Upper lobe of left lung (tissue), 6 donors: ENCODE results near the gene ARID4B. TPM values are rescaled to one million over a fixed set of nuclear protein-coding genes. Genes with fewer than 3 reads are reported as not detected.
"Not testable (repeated sequence)": the region's sequence is repeated elsewhere in the genome, so short reads cannot be mapped to it uniquely, and the experiment has no call there.

ENCODE experiments used
- ATAC-seq, 2 donors: fragments of 200-7000 bp; cut with Tn5 transposase; one replicate each; pipeline ENCODE4 v1.9.1; 2022; ENCODE audit warnings: mild to moderate bottlenecking in 2 of 2, moderate library complexity in 2 of 2; ENCODE audit not compliant: low FRiP score in 2 of 2
- DNase-seq, 2 donors: peaks; one replicate each; pipeline ENCODE4 v3.0.0-alpha.2; 2019 to 2020
- H3K27ac ChIP-seq, 4 donors: fragments of 200-600 bp; sonication (generic); one replicate each; pipeline ENCODE4 v1.5.1; 2016 to 2019
- H3K27me3 ChIP-seq, 4 donors: fragments of 200-600 bp; sonication (generic); one replicate each; pipeline ENCODE4 v1.5.1; 2017 to 2019
- H3K36me3 ChIP-seq, 4 donors: fragments of 200-600 bp; sonication (generic); one replicate each; pipeline ENCODE4 v1.5.1; 2016 to 2019
- H3K4me1 ChIP-seq, 4 donors: fragments of 200-600 bp; sonication (generic); one replicate each; pipeline ENCODE4 v1.5.1; 2018 to 2019
- H3K4me3 ChIP-seq, 4 donors: fragments of 200-600 bp; sonication (generic); one replicate each; pipeline ENCODE4 v1.5.1; 2017 to 2019; ENCODE audit warnings: mild to moderate bottlenecking in 2 of 4, moderate library complexity in 1 of 4
- H3K9me3 ChIP-seq, 4 donors: fragments of 200-600 bp; sonication (generic); one replicate each; pipeline ENCODE4 v1.5.1; 2018 to 2019
- EP300 ChIP-seq, 4 donors: sonication (generic); formaldehyde crosslinking; IDR thresholded peaks; one replicate each; pipeline ENCODE4 v1.5.1; 2017; ENCODE audit warnings: antibody characterized with exemption in 4 of 4, control low read depth in 2 of 4
- POLR2A ChIP-seq, 4 donors: fragments of 450-650 bp; IDR thresholded peaks; one replicate each; pipeline ENCODE4 v1.5.1; 2016 to 2017; ENCODE audit warnings: antibody characterized with exemption in 4 of 4, mild to moderate bottlenecking in 2 of 4
- POLR2AphosphoS5 ChIP-seq, 2 donors: sonication (generic); formaldehyde crosslinking; IDR thresholded peaks; one replicate each; pipeline ENCODE4 v1.5.1; 2017; ENCODE audit warnings: antibody characterized with exemption in 2 of 2
- WGBS, 2 donors: methylation state at CpG; one replicate each; pipeline ENCODE4 v1.1.5; 2017 to 2018; 5-methylcytosine and 5-hydroxymethylcytosine counted together
- total RNA-seq, 6 donors: library from RNA; depleted of rRNA in 4 of 6; stranded (reverse); fragments of >200 nt in 4 of 6; gene quantifications; one replicate each; pipeline versions ENCODE4 v1.1.0 to v1.2.1, GENCODE V29; 2016 to 2021
- TF ChIP-seq, protein P1 (sequence below), 6 experiments: fragments of 450-650 bp in 4 of 6; fragments of 200-600 bp in 2 of 6; sonication (generic) in 2 of 6; IDR thresholded peaks; one replicate each; pipeline ENCODE4 v1.5.1; 2016 to 2019; ENCODE audit warnings: antibody characterized with exemption in 6 of 6
- donor health status: DM: no; HTN: no; CAD: no; lungs with moderate emphysema.
- donor health status: DM: no; HTN: yes; CAD: no; lungs with severe emphysema.

Gene ARID4B
- total RNA-seq, 6 donors from 2014 or later = 31.1 to 90.1 (median 51.3) TPM

DNA sequence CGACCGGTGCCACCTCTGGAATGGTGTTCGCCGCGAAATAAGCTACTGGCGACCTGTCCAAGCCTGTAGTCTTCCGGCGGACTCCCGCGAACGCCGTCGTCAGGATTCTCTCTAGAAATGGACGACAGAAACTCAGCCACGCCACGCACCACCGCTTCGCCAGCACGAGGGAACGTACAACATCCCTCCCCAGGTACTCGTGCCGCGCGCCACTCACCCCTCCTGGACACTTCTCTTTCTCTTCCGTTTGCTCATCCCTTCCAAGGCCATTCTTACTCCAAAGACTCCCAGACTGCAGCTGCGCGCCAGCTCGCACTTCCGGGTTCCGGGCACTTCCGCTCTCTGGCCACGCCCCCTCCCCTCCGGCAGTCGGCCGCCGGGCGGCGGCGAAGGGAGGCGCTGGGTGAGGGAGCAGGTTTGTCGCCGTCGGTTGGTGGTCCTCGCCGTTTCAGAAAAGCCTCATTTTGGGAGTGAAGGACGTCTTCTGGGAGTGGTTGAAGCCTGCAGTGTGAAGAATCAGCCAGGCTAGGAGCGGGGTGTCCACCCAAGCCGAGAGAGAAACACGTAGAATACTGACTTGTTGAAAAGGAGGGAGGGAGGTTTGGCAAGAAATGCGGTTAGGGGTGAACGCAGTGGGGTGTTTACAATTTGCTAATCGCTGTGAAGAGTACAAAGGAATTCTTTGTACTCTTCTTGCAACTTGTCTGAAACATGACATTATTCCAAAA, 166.9 kb downstream of the ARID4B start, which contains the start of gene RBM34:
Gene RBM34, minus strand, starts transcription at position 294 of the 728 bp plus-strand sequence. Its CDS starts 24 bp downstream, at position 270.
- peak within 1 kb of the TSS; percentile 58 to 90 (median 72) for H3K4me3 ChIP-seq
- H3K27me3 ChIP-seq = no peaks in the 10 kb centered on the region
- peak within 1 kb of the TSS; percentile 90 to 95 (median 94) for H3K27ac ChIP-seq
- H3K9me3 ChIP-seq = no peaks in the 10 kb centered on the region
- peak; percentile 93 to 98 for DNase-seq
- peaks cover 0 to 29% (median 11%) of the 10 kb centered on the region in 4 donors for H3K36me3 ChIP-seq
- ATAC-seq = peak; percentile 98 to 99
- WGBS, 2 donors = 0% methylated on average over 32 to 47 of the region's 52 CpGs
- peaks cover 14 to 30% (median 15%) of the 10 kb centered on the region in 4 donors for H3K4me1 ChIP-seq
- TF ChIP-seq POLR2A (IDR thresholded peaks at IDR 0.05) = peak; percentile 74 to 100 (median 96)
- TF ChIP-seq EP300 (IDR thresholded peaks at IDR 0.05) = peak in 1 of 4 donors; percentile 22
- TF ChIP-seq POLR2AphosphoS5 (IDR thresholded peaks at IDR 0.05) = peak; percentile 95 to 98
- TF ChIP-seq, protein P1, sequence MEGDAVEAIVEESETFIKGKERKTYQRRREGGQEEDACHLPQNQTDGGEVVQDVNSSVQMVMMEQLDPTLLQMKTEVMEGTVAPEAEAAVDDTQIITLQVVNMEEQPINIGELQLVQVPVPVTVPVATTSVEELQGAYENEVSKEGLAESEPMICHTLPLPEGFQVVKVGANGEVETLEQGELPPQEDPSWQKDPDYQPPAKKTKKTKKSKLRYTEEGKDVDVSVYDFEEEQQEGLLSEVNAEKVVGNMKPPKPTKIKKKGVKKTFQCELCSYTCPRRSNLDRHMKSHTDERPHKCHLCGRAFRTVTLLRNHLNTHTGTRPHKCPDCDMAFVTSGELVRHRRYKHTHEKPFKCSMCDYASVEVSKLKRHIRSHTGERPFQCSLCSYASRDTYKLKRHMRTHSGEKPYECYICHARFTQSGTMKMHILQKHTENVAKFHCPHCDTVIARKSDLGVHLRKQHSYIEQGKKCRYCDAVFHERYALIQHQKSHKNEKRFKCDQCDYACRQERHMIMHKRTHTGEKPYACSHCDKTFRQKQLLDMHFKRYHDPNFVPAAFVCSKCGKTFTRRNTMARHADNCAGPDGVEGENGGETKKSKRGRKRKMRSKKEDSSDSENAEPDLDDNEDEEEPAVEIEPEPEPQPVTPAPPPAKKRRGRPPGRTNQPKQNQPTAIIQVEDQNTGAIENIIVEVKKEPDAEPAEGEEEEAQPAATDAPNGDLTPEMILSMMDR (IDR thresholded peaks at IDR 0.05) = peak; percentile 17 to 62 (median 39)

DNA sequence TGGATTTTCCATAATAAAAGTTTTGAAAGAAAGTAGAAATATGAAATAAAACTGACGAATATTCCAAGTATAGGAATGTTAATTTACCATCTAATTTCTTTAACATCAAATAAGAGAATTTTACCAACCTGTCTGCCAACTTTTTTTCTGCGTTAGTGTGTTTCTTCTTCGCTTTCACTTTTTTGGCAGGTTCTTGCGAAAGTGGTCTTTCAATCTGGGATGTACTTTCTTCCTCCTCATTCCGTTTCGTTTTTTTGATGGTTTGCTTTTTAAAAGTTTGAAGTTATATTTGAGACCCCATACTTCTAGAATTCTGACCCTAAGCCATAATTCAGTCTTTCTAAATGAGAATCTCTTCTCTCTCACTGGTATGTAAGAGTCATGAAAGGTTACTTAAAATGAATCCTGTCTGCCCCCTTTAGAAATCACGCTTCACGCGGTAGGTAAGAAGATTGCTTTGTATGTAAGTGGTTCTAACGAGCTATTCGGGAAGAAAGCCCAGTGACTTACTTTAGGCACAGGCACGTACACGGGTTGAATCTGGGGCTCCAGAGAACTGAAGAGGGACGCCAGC, 167.5 kb downstream of the ARID4B start:
- H3K27ac ChIP-seq = peak overlapping the region; percentile 90 to 95 (median 94)
- 5 to 8% methylated on average over 14 of the region's 14 CpGs for WGBS, 2 donors
- DNase-seq = no peak
- no peaks in the 10 kb centered on the region for H3K27me3 ChIP-seq
- ATAC-seq = peak in 1 of 2 donors; percentile 53
- peaks cover 0 to 25% (median 11%) of the 10 kb centered on the region in 4 donors for H3K36me3 ChIP-seq
- H3K4me3 ChIP-seq = peak overlapping the region; percentile 58 to 90 (median 72)
- H3K4me1 ChIP-seq = peaks cover 14 to 30% (median 15%) of the 10 kb centered on the region in 4 donors
- no peaks in the 10 kb centered on the region for H3K9me3 ChIP-seq
- no peak for TF ChIP-seq EP300 (IDR thresholded peaks at IDR 0.05)
- no peak for TF ChIP-seq POLR2A (IDR thresholded peaks at IDR 0.05)
- TF ChIP-seq, protein P1 (IDR thresholded peaks at IDR 0.05) = no peak
- TF ChIP-seq POLR2AphosphoS5 (IDR thresholded peaks at IDR 0.05) = no peak

DNA sequence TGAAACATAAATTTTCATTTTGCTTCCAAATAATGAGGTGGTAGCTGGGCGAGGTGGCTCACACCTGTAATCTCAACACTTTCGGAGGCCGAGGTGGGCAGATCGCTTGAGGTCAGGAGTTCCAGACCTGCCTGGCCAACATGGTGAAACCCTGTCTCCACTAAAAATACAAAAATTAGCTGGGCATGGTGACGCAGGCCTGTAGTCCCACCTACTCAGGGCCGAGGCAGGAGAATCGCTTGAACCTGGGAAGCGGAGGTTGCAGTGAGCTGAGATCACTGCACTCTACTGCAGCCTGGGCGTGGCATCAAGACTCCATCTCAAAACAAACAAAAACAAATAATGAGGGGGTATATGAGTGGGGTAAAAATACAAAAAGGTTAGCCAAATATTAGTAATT, 168.0 kb downstream of the ARID4B start:
- Histone ChIP-seq H3K4me3 (peak overlapping the region in 2 of 4 donors; percentile 81 to 90), H3K36me3 (peaks cover 0 to 24% (median 11%) of the 10 kb centered on the region in 4 donors), H3K27ac (peak overlapping the region in 3 of 4 donors; percentile 90 to 95 (median 94)), H3K4me1 (peaks cover 14 to 30% (median 15%) of the 10 kb centered on the region in 4 donors)
- H3K27me3 ChIP-seq, DNase-seq, ATAC-seq, H3K9me3 ChIP-seq: not testable (repeated sequence)
- 86 to 88% methylated on average over 9 of the region's 9 CpGs for WGBS, 2 donors

DNA sequence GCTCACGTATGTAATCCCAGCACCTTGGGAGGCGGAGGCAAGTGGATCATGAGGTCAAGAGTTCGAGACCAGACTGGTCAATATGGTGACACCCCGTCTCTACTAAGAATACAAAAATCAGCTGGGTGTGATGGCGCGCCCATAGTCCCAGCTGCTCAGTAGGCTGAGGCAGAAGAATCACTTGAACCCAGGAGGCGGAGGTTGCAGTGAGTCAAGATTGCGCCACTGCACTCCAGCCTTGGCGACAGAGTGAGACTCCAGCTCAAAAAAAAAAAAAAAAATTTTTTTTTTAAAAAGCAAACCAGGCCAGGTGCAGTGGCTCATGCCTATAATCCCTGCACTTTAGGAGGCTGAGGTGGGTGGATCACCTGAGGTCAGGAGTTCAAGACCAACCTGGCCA, 168.7 kb downstream of the ARID4B start:
- not testable (repeated sequence) for DNase-seq, H3K9me3 ChIP-seq, H3K4me3 ChIP-seq, H3K27ac ChIP-seq, H3K27me3 ChIP-seq, ATAC-seq
- H3K4me1 ChIP-seq = peaks cover 14 to 30% (median 15%) of the 10 kb centered on the region in 4 donors
- 89 to 94% methylated on average over 9 of the region's 9 CpGs for WGBS, 2 donors
- peaks cover 0 to 30% (median 13%) of the 10 kb centered on the region in 4 donors for H3K36me3 ChIP-seq

DNA sequence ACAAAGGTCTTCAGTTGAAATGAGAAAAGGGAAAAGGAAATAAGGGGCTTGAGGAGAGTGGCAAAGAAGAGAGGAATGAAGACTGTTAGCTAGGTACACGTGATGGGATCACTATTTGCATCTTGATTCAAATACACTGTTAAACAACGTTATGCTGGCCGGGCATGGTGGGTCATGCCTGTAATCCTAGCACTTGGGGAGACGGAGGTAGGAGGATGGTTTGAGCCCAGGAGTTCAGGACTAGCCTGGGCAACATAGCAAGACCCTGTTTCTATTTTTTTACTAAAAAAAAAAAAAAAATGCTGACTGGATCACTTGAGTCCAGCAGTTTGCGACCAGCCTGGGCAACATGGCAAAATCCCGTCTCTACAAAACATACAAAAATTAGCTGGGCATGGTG, 169.3 kb downstream of the ARID4B start:
- ATAC-seq (no peak), DNase-seq (no peak)
- Histone ChIP-seq H3K27ac (no peak overlapping the region), H3K36me3 (peaks cover 0 to 36% (median 19%) of the 10 kb centered on the region in 4 donors), H3K27me3 (no peaks in the 10 kb centered on the region), H3K4me1 (peaks cover 14 to 30% (median 15%) of the 10 kb centered on the region in 4 donors), H3K4me3 (no peak overlapping the region), H3K9me3 (no peaks in the 10 kb centered on the region)
- TF ChIP-seq, protein P1 (IDR thresholded peaks at IDR 0.05) = no peak
- TF ChIP-seq EP300 (IDR thresholded peaks at IDR 0.05) = no peak
- no peak for TF ChIP-seq POLR2A (IDR thresholded peaks at IDR 0.05)
- no peak for TF ChIP-seq POLR2AphosphoS5 (IDR thresholded peaks at IDR 0.05)
- 92 to 95% methylated on average over 6 of the region's 6 CpGs for whole genome bisulfite sequencing, 2 donors
